Measurements from ENCODE around the gene MRRF.

The MRRF gene

DNA sequence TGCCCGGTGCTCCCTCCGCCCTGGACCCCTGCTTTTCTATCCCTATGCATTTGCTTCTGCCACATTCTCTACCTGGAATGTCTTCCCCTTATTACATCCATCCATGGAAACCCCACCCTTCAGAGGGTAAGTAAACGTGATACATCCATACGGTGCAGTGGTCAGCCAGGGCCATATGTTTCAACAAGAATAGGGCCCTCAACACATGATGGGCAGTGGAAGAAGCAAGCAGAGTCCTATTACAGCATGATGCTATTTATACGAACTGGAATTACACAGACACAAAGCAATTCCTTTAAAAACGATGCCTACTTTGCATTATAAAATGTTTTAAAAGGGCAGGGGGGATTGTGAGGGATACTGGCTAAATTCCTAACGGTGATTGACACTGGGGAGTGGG, 68.0 kb downstream of the MRRF start:
- no peak for DNase-seq (ENCODE audit: low spot score)

GRCh38 chr9:122333169-122333808, 68.6 kb downstream of the MRRF start:
- no peak for DNase-seq (ENCODE audit: low spot score)

GRCh38 chr9:122334916-122335315, 70.2 kb downstream of the MRRF start:
- DNase-seq (ENCODE audit: low spot score), result no peak

GRCh38 chr9:122336189-122336588, 71.5 kb downstream of the MRRF start:
- no peak for DNase-seq (ENCODE audit: low spot score)

GRCh38 chr9:122336866-122337555, 72.3 kb downstream of the MRRF start:
- DNase-seq (ENCODE audit: low spot score), result no peak

GRCh38 chr9:122337556-122337929, 72.9 kb downstream of the MRRF start:
- no peak for DNase-seq (ENCODE audit: low spot score)

DNA sequence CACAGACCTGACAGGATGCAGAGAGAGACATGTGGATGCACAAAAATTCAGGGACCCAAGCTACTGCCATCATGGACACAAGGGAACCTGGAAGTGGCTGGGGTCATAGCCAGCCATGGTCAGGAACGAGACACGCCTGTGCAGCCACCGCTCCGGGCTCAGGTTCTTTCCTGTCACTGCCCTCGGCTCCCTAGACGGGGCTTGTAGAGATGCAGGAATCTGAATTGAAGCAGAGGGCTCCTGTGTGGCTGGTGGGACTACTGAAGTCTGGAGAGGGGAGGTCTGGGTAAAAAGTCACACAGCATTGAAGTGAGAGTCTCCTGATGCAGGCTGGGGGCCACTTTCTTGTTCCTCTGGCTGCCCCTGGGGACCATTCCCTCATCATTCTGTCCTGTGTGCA, 73.9 kb downstream of the MRRF start:
- no peak for DNase-seq (ENCODE audit: low spot score)

DNA sequence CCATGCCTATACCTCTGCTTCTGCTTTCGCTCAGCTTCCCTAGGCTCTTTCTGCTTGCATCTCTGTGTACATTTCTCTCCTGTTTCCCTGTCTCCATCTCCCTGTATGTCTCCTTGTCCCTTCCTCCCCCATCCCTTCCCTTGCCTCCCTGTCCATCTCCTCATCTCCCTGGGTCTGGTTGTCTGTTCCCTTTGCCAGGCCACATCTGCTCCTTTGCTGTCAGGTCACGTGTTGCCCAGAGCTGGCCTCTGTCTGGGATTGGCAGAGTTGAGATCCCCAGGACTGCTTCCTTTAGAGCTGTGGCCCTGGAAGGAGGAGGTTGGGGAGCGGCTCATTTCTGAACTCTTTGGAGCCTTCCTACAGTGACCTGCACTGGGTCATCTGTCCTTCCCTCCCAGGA, 74.3 kb downstream of the MRRF start:
- no peak for DNase-seq (ENCODE audit: low spot score)

- DNase-seq (ENCODE audit: low spot score), result no peak
Measured at GRCh38 chr9:122339579-122339978, 74.9 kb downstream of the MRRF start.

DNA sequence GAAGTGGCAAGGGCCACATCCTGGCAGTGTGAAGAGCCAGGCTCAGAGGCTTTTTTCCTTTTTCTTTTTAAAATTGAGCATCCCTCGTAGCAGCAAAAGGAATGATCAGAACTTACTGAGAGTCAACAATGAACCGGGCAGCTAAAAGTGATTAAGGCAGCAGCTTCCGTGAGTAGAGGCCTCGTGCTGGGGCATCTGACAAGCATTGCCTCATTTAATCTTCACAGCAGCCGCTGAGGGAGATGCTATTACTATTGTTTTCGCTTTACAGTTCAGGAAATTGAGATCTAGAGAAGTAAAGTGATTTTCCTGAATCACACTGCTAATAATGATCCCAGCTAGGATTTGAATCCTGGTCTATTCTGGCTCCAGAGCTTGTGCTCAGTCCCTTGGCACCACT, 75.5 kb downstream of the MRRF start:
- no peak for DNase-seq (ENCODE audit: low spot score)

GRCh38 chr9:122342323-122343050, 77.8 kb downstream of the MRRF start:
- DNase-seq (ENCODE audit: low spot score), result no peak

DNA sequence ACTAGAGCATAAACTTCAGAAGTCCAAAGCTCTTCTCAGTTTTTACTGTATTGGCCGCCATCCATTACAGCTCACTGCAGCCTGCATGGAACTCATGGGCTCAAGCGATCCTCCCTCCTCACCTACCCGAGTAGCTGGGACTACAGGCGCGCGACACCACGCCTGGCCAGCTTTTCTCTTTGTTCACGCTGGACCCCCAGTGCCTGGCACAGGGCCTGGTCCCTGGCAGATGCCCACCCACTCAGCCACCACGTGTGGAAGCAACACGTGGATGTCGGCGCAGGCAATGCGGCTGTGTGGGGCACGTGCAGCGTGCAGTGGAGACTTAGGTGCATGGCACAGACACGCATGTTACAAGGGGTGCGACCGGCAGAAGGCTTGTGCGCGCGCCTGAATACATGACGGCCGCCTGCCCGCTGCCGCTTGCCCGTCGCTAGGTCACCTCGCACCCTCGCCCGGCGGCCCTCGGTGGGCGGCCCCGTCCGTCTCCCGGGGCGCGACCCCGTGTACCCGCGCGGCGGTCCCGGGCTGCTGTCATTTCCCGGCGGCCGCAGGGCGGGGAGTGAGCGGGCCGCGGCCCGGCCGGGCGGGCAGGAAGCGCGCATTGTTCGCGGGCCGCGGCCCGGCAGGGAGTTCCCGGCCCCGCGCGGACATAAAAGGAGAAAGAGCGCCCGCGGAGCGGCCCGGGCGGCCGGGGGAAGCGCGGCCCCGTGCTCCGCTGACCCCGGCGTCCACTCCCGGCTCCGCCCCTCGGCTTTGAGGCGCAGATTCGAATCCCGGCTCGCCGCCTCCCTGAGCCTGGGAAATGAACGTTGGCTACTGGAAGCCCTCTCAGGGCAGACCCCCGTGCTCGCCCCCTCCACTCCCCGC, 82.0 kb downstream of the MRRF start:
- peak; percentile 45 for DNase-seq (ENCODE audit: low spot score)

GRCh38 chr9:122347348-122348287, 82.9 kb downstream of the MRRF start:
- DNase-seq (ENCODE audit: low spot score), result peak; percentile 45

DNA sequence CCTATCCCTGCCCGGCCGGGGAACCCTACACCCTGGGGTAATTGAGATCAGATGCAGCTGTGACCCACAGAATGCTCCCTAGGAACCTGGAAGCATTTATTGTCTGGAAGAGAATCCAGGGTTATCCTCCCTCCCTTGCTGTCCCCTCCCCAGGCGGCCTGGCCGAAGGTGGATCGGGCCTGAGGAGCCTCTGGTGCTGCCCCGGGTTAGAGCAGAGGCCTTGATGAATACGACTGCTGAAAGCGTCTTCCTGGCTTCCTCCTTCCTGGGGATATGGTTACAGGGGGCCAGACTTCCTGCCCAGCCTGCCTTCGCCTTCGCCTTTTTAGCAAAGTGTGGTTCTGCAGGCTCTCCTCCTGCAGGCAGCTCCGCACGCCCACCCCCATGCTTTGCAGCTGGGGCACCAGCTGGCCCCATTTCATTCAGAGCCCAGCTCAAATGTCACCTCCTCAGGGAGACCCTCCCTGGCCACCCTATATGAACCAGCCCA, 83.7 kb downstream of the MRRF start:
- DNase-seq (ENCODE audit: low spot score), result no peak

- DNase-seq (ENCODE audit: low spot score), result no peak
Measured at GRCh38 chr9:122348791-122349190, 84.1 kb downstream of the MRRF start.

DNA sequence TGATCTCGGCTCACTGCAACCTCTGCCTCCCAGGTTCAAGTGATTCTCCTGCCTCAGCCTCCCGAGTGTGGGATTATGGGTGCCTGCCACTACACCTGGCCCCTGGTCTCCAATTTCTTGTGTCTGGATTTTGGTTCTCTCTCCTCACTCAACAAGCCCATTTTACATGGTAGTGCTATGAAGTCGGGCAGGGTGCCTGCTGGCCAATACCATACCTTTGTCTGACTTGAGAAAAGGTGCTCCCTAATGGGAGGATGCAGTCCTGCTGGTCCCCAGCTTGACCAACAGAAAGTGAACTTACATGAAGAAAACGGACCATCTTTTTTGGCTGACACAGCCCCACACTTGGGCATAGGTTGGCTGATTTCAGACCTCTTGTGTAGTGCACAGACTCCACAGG, 84.5 kb downstream of the MRRF start:
- no peak for DNase-seq (ENCODE audit: low spot score)

GRCh38 chr9:122350577-122351355, 86.1 kb downstream of the MRRF start:
- DNase-seq (ENCODE audit: low spot score), result peak; percentile 84

DNA sequence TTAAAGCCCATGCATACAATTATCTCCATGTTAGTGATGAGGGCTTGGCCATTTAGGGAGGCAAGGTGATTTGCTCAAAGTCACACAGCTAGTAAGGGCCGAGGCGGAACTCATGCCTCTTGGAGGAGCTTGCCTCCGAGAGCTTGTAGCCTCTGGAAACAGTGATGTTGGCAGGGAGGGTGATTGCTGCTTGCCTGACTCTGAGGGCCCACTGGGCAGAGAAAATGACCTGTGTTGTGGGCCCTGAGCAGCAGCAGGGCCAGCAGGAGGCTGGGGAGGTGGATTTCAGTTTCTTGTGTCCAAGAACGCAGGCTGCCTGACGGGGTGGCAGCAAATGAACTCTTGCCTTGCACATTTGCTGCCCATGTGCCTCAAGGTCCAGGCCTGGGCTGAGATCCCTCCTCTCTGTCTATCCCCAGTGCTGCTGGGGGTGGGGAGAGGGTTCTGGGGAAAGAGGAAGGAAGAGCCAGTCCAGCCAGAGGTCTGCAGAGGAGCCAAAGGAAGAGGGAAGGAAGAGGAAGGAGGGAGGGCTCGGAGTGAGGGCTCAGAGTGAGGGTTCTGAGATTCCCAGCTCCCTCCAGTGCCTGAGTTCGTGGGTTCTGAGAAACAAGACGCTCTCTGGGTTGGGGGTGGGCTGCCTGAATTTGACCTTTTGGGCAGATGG, 90.0 kb downstream of the MRRF start:
- DNase-seq (ENCODE audit: low spot score), result no peak

- DNase-seq (ENCODE audit: low spot score), result no peak
Measured at GRCh38 chr9:122355336-122355875, 90.7 kb downstream of the MRRF start.
